Epithelial cell of esophagus (primary cell): ENCODE measurements around the gene CACHD1.

Source experiments
- DNase-seq: peaks from one replicate; pipeline ENCODE4 v3.0.0; 2010; ENCODE audit warnings: low read depth
- H3K4me3 ChIP-seq: 2 replicates; pipeline ENCODE4 v1.5.1; 2011; ENCODE audit warnings: mild to moderate bottlenecking, low read length, control low read depth
- TF ChIP-seq, protein P1 (sequence below): IDR thresholded peaks from 2 replicates; pipeline ENCODE4 v1.5.1; 2011; ENCODE audit warnings: low read depth, mild to moderate bottlenecking, low read length, control low read depth, inconsistent platforms; ENCODE audit not compliant: insufficient read depth; ENCODE audit errors: missing control alignments

CACHD1 gene

GRCh38 chr1:64669098-64669675, 199.3 kb downstream of the CACHD1 start:
- DNase-seq, result no peak
- no peak overlapping the region for H3K4me3 ChIP-seq
- TF ChIP-seq, protein P1, sequence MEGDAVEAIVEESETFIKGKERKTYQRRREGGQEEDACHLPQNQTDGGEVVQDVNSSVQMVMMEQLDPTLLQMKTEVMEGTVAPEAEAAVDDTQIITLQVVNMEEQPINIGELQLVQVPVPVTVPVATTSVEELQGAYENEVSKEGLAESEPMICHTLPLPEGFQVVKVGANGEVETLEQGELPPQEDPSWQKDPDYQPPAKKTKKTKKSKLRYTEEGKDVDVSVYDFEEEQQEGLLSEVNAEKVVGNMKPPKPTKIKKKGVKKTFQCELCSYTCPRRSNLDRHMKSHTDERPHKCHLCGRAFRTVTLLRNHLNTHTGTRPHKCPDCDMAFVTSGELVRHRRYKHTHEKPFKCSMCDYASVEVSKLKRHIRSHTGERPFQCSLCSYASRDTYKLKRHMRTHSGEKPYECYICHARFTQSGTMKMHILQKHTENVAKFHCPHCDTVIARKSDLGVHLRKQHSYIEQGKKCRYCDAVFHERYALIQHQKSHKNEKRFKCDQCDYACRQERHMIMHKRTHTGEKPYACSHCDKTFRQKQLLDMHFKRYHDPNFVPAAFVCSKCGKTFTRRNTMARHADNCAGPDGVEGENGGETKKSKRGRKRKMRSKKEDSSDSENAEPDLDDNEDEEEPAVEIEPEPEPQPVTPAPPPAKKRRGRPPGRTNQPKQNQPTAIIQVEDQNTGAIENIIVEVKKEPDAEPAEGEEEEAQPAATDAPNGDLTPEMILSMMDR, result no peak

GRCh38 chr1:64675718-64676345, 205.9 kb downstream of the CACHD1 start:
- DNase-seq, result peak; percentile 33
- no peak overlapping the region for H3K4me3 ChIP-seq
- TF ChIP-seq, protein P1, result peak; percentile 70

- no peak for DNase-seq
Observed at GRCh38 chr1:64676386-64676785, 206.5 kb downstream of the CACHD1 start.

GRCh38 chr1:64677532-64677931, 207.6 kb downstream of the CACHD1 start:
- no peak overlapping the region for H3K4me3 ChIP-seq
- DNase-seq, result no peak
- TF ChIP-seq, protein P1, result no peak

More at GRCh38 chr1:64676386-64676785, 206.5 kb downstream of the CACHD1 start:
- TF ChIP-seq, protein P1, result no peak
- no peak overlapping the region for H3K4me3 ChIP-seq

DNA sequence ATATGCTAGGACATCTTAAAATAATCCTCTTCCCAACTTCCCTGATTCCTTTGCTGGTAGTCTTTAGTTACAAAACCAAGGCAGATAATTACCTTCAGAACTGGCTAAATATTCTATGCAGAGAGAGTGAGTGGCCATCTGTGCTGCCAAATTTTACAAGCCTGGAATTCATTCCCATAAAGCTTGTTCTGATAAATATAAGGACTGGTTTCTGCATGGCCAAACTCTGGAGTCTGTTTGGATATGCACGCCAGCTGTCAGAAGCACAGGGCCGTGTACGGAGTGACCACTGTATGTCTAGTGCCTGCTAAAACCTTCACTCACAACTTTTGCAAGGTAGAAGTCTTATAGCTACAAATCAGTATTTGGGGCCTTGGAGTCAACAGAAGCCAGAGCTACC, 208.4 kb downstream of the CACHD1 start:
- DNase-seq, result no peak
- TF ChIP-seq, protein P1, result no peak
- no peak overlapping the region for H3K4me3 ChIP-seq

GRCh38 chr1:64679177-64679576, 209.2 kb downstream of the CACHD1 start:
- DNase-seq, result no peak
- TF ChIP-seq, protein P1, result no peak
- H3K4me3 ChIP-seq, result no peak overlapping the region

DNA sequence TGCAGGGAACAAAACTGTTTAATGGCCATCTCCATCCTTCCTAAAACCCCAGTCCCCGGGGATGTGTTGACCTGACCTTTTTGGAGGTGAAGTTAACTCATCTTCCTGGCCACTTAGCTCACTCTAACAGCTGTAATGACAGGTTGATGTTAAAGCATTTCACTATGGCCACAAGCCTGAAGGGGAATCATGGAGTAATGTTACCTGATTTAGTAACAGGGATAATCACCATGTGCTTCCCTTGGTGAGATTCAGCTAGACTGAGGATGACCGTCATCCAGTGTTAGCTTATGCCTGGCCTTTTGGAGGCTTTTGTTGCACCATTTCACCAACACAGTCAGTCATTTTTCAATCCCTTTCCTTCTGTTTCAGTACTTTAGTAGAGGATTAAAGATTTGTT, 210.7 kb downstream of the CACHD1 start:
- no peak for DNase-seq
- no peak overlapping the region for H3K4me3 ChIP-seq
- TF ChIP-seq, protein P1, result no peak
